ENCODE data around the gene IKBKE.

Gene IKBKE

DNA sequence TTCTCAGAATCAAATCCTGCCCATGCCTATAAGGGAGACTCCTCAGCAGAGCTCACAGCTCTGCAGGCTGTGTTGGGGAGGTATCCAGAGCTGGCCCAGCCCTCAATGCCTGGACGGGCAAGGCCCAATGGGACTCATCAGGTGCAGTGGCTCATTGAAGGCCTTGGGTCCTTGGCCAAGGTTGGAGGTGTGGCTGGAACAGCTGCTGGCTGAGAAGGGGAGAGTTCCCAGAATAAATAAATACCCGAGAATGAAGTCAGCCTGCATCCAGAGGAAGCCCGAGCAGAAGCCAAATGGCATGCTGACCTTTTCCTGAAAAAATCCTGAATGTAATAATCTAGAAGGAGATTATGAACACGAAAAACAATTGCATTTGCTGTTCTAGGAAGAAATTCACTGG, 25.2 kb upstream of the IKBKE start:
- H3K36me3 ChIP-seq (replicated peaks; ENCODE audit: low read depth, low read length) = peaks cover 51% of the 10 kb centered on the region
- H3K27ac ChIP-seq (ENCODE audit: low read length) = no peak overlapping the region
- H4K20me1 ChIP-seq (ENCODE audit: insufficient read depth, low read length) = no peaks in the 10 kb centered on the region
- H3K4me2 ChIP-seq (ENCODE audit: low read length) = no peak overlapping the region
- no peaks in the 10 kb centered on the region for H3K79me2 ChIP-seq (ENCODE audit: low read length)
- no peaks in the 10 kb centered on the region for H3K4me1 ChIP-seq (ENCODE audit: low read length)
- no peaks in the 10 kb centered on the region for H3K27me3 ChIP-seq (ENCODE audit: low read depth, low read length)
- H2AFZ ChIP-seq (ENCODE audit: low read depth, low read length) = no peak overlapping the region
- no peak overlapping the region for H3K4me3 ChIP-seq (ENCODE audit: low read length)
- TF ChIP-seq, protein P1, sequence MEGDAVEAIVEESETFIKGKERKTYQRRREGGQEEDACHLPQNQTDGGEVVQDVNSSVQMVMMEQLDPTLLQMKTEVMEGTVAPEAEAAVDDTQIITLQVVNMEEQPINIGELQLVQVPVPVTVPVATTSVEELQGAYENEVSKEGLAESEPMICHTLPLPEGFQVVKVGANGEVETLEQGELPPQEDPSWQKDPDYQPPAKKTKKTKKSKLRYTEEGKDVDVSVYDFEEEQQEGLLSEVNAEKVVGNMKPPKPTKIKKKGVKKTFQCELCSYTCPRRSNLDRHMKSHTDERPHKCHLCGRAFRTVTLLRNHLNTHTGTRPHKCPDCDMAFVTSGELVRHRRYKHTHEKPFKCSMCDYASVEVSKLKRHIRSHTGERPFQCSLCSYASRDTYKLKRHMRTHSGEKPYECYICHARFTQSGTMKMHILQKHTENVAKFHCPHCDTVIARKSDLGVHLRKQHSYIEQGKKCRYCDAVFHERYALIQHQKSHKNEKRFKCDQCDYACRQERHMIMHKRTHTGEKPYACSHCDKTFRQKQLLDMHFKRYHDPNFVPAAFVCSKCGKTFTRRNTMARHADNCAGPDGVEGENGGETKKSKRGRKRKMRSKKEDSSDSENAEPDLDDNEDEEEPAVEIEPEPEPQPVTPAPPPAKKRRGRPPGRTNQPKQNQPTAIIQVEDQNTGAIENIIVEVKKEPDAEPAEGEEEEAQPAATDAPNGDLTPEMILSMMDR (IDR thresholded peaks at IDR 0.05; ENCODE audit: low read depth, low read length) = no peak
- no peak for TF ChIP-seq EZH2phosphoT487 (IDR thresholded peaks at IDR 0.05; ENCODE audit: low read depth)
- H3K9ac ChIP-seq (ENCODE audit: low read length) = no peak overlapping the region
- no peaks in the 10 kb centered on the region for H3K9me3 ChIP-seq (ENCODE audit: insufficient read depth, low read length)

DNA sequence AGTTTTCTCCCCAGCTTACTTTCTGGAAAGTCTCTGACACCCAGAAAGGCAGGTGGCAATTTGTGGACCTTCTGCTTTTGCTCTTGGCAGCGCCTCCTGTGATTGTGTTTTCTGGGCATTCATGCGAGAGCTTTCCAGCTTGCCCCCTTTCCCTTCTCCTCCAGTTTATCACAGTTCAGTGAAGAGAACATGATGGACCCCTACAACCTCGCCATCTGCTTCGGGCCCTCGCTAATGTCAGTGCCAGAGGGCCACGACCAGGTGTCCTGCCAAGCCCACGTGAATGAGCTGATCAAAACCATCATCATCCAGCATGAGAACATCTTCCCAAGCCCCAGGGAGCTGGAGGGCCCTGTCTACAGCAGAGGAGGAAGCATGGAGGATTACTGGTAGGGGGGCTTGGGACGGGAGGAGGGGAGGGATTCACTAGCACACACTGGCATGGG, 24.3 kb upstream of the IKBKE start:
- Histone ChIP-seq H3K4me2 (ENCODE audit: low read length) (no peak overlapping the region), H4K20me1 (ENCODE audit: insufficient read depth, low read length) (no peaks in the 10 kb centered on the region)

DNA sequence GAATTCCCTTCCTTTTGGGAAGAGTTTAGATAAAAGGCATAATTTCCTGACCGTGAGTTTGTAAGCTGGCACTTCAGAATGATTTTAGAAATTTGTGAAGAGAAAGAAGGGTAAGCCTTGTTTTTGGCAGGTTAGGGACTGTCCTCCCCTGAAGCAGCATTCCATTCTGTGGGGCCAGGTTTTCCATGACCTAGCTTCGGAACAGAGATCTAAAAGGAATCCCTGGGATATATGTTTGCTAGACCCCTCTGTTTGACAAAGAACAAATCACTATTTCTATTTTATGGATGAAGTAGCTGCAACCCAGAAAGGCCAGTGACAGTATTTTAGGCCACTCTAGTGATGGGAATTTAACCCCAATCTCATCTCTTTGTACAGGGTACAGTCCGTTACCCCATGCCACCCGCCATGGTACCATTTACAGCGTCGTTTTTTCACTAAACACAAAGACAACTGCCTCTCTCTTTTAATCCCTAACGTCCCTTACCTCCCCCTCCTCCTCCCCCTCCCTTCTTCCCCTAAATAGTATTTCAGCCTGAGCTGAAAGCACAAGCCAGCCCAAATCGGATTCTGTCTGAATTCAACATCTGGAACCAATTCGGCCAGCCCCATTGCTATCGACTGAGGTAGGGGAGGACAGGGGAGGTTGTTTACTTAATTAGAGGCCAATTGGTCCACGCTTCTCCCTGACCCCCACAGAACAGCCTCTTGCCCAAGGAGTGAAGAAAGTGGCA, 23.4 kb upstream of the IKBKE start:
- no peak overlapping the region for H3K4me3 ChIP-seq (ENCODE audit: low read length)
- H3K79me2 ChIP-seq (ENCODE audit: low read length) = no peaks in the 10 kb centered on the region
- no peaks in the 10 kb centered on the region for H3K9me3 ChIP-seq (ENCODE audit: insufficient read depth, low read length)
- no peaks in the 10 kb centered on the region for H3K4me1 ChIP-seq (ENCODE audit: low read length)
- no peak overlapping the region for H2AFZ ChIP-seq (ENCODE audit: low read depth, low read length)
- no peak overlapping the region for H3K27ac ChIP-seq (ENCODE audit: low read length)
- no peak overlapping the region for H3K9ac ChIP-seq (ENCODE audit: low read length)
- no peaks in the 10 kb centered on the region for H4K20me1 ChIP-seq (ENCODE audit: insufficient read depth, low read length)
- H3K4me2 ChIP-seq (ENCODE audit: low read length) = no peak overlapping the region
- TF ChIP-seq, protein P1 (IDR thresholded peaks at IDR 0.05; ENCODE audit: low read depth, low read length) = no peak
- TF ChIP-seq EZH2phosphoT487 (IDR thresholded peaks at IDR 0.05; ENCODE audit: low read depth) = no peak
- peaks cover 49% of the 10 kb centered on the region for H3K36me3 ChIP-seq (replicated peaks; ENCODE audit: low read depth, low read length)
- H3K27me3 ChIP-seq (ENCODE audit: low read depth, low read length) = no peaks in the 10 kb centered on the region

More for the DNA sequence above, 24.3 kb upstream of the IKBKE start:
- H3K36me3 ChIP-seq (replicated peaks; ENCODE audit: low read depth, low read length) = peaks cover 53% of the 10 kb centered on the region
- TF ChIP-seq EZH2phosphoT487 (IDR thresholded peaks at IDR 0.05; ENCODE audit: low read depth) = no peak
- TF ChIP-seq, protein P1 (IDR thresholded peaks at IDR 0.05; ENCODE audit: low read depth, low read length) = no peak
- no peaks in the 10 kb centered on the region for H3K27me3 ChIP-seq (ENCODE audit: low read depth, low read length)
- H2AFZ ChIP-seq (ENCODE audit: low read depth, low read length) = no peak overlapping the region
- H3K4me3 ChIP-seq (ENCODE audit: low read length) = no peak overlapping the region
- no peaks in the 10 kb centered on the region for H3K4me1 ChIP-seq (ENCODE audit: low read length)
- no peaks in the 10 kb centered on the region for H3K9me3 ChIP-seq (ENCODE audit: insufficient read depth, low read length)
- no peaks in the 10 kb centered on the region for H3K79me2 ChIP-seq (ENCODE audit: low read length)
- no peak overlapping the region for H3K9ac ChIP-seq (ENCODE audit: low read length)
- H3K27ac ChIP-seq (ENCODE audit: low read length) = no peak overlapping the region

- Histone ChIP-seq H3K9me3 (ENCODE audit: insufficient read depth, low read length) (no peaks in the 10 kb centered on the region), H2AFZ (ENCODE audit: low read depth, low read length) (no peak overlapping the region), H4K20me1 (ENCODE audit: insufficient read depth, low read length) (no peaks in the 10 kb centered on the region), H3K36me3 (replicated peaks; ENCODE audit: low read depth, low read length) (peaks cover 49% of the 10 kb centered on the region), H3K27me3 (ENCODE audit: low read depth, low read length) (no peaks in the 10 kb centered on the region), H3K4me2 (ENCODE audit: low read length) (no peak overlapping the region), H3K79me2 (ENCODE audit: low read length) (no peaks in the 10 kb centered on the region), H3K4me3 (ENCODE audit: low read length) (no peak overlapping the region), H3K27ac (ENCODE audit: low read length) (no peak overlapping the region), H3K4me1 (ENCODE audit: low read length) (no peaks in the 10 kb centered on the region), H3K9ac (ENCODE audit: low read length) (no peak overlapping the region)
- TF ChIP-seq EZH2phosphoT487 (IDR thresholded peaks at IDR 0.05; ENCODE audit: low read depth) = no peak
- TF ChIP-seq, protein P1 (IDR thresholded peaks at IDR 0.05; ENCODE audit: low read depth, low read length) = no peak
Observed at GRCh38 chr1:206447422-206447765, 22.9 kb upstream of the IKBKE start.
